Measurements from ENCODE around the gene GAS7. TPM values are rescaled to one million over a fixed set of nuclear protein-coding genes. Genes with fewer than 3 reads are reported as not detected.

GAS7 gene
- total RNA-seq, 1 donor from 2014 or later = 2.9 TPM

DNA sequence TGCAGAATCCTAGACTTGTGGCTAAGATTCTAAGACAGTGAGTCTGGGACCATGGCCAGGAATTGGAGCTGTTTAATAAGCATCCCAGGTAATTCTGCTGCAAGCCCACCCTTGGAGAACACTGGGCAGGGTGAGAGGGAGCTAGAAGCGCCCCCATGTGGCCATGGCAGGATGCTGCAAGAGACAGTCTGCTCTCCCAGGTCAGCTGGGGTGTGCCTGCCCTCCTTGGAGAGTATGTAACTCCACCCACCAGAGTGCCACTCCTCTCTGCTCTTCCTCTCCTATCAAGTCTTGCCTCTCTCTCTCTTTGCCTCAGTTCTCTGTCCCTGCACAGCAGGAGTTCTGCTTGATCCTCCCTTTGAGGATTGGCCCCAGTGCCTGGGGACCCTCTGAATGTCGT is 308.3 kb downstream of the GAS7 start:
- no peaks in the 10 kb centered on the region for H3K9me3 ChIP-seq (ENCODE audit: low read depth)
- H4K20me1 ChIP-seq (ENCODE audit: low read depth) = no peaks in the 10 kb centered on the region
- H3K4me1 ChIP-seq = no peaks in the 10 kb centered on the region
- Mint-ChIP-seq H3K4me3 (no peak overlapping the region), H3K36me3 (no peaks in the 10 kb centered on the region), H3K9me3 (no peaks in the 10 kb centered on the region), H3K4me1 (peaks cover 3% of the 10 kb centered on the region), H3K27me3 (ENCODE audit: insufficient read depth, low read depth) (peaks cover 4% of the 10 kb centered on the region), H3K27ac (peak overlapping the region; percentile 4)
- H3K27me3 ChIP-seq = no peaks in the 10 kb centered on the region
- H3K36me3 ChIP-seq = no peaks in the 10 kb centered on the region
- DNase-seq (ENCODE audit: low spot score) = peak; percentile 75
- TF ChIP-seq EZH2 (IDR thresholded peaks at IDR 0.05) = no peak
- TF ChIP-seq, protein P1, sequence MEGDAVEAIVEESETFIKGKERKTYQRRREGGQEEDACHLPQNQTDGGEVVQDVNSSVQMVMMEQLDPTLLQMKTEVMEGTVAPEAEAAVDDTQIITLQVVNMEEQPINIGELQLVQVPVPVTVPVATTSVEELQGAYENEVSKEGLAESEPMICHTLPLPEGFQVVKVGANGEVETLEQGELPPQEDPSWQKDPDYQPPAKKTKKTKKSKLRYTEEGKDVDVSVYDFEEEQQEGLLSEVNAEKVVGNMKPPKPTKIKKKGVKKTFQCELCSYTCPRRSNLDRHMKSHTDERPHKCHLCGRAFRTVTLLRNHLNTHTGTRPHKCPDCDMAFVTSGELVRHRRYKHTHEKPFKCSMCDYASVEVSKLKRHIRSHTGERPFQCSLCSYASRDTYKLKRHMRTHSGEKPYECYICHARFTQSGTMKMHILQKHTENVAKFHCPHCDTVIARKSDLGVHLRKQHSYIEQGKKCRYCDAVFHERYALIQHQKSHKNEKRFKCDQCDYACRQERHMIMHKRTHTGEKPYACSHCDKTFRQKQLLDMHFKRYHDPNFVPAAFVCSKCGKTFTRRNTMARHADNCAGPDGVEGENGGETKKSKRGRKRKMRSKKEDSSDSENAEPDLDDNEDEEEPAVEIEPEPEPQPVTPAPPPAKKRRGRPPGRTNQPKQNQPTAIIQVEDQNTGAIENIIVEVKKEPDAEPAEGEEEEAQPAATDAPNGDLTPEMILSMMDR (IDR thresholded peaks at IDR 0.05) = peak; percentile 81
- no peak overlapping the region for H3K4me2 ChIP-seq
- H3K4me3 ChIP-seq = no peak overlapping the region
- H2AFZ ChIP-seq (replicated peaks) = no peak overlapping the region
- H3K79me2 ChIP-seq (ENCODE audit: low read depth) = no peaks in the 10 kb centered on the region
- no peak overlapping the region for H3K27ac ChIP-seq
- H3F3A ChIP-seq (ENCODE audit: low read depth) = no peaks in the 10 kb centered on the region
- no peak overlapping the region for H3K9ac ChIP-seq

GRCh38 chr17:9887508-9887907 is 310.9 kb downstream of the GAS7 start:
- Histone ChIP-seq H4K20me1 (ENCODE audit: low read depth) (no peaks in the 10 kb centered on the region), H3K27ac (no peak overlapping the region), H3K4me1 (no peaks in the 10 kb centered on the region), H3K79me2 (ENCODE audit: low read depth) (no peaks in the 10 kb centered on the region), H3K9me3 (ENCODE audit: low read depth) (peaks cover 9% of the 10 kb centered on the region), H2AFZ (replicated peaks) (no peak overlapping the region), H3K36me3 (no peaks in the 10 kb centered on the region), H3K27me3 (no peaks in the 10 kb centered on the region), H3K4me3 (no peak overlapping the region), H3K4me2 (no peak overlapping the region), H3F3A (ENCODE audit: low read depth) (no peaks in the 10 kb centered on the region), H3K9ac (no peak overlapping the region)
- no peak overlapping the region for H3K4me3 Mint-ChIP-seq
- TF ChIP-seq EZH2phosphoT487 (IDR thresholded peaks at IDR 0.05) (no peak), EZH2 (IDR thresholded peaks at IDR 0.05) (no peak)
- TF ChIP-seq, protein P1 (IDR thresholded peaks at IDR 0.05) = no peak
- peaks cover 4% of the 10 kb centered on the region for H3K27me3 Mint-ChIP-seq (ENCODE audit: insufficient read depth, low read depth)
- H3K36me3 Mint-ChIP-seq = no peaks in the 10 kb centered on the region
- peaks cover 3% of the 10 kb centered on the region for H3K4me1 Mint-ChIP-seq
- peaks cover 12% of the 10 kb centered on the region for H3K9me3 Mint-ChIP-seq
- DNase-seq (ENCODE audit: low spot score) = no peak
- H3K27ac Mint-ChIP-seq = no peak overlapping the region

GRCh38 chr17:9886141-9886930 is 312.1 kb downstream of the GAS7 start:
- H3K9me3 Mint-ChIP-seq = peaks cover 20% of the 10 kb centered on the region
- no peak overlapping the region for H3K9ac ChIP-seq
- H3K4me3 Mint-ChIP-seq = no peak overlapping the region
- H3F3A ChIP-seq (ENCODE audit: low read depth) = no peaks in the 10 kb centered on the region
- no peaks in the 10 kb centered on the region for H3K79me2 ChIP-seq (ENCODE audit: low read depth)
- H3K4me1 Mint-ChIP-seq = peaks cover 3% of the 10 kb centered on the region
- H3K27ac Mint-ChIP-seq = no peak overlapping the region
- H3K4me2 ChIP-seq = no peak overlapping the region
- no peak for TF ChIP-seq EZH2phosphoT487 (IDR thresholded peaks at IDR 0.05)
- TF ChIP-seq, protein P1 (IDR thresholded peaks at IDR 0.05) = no peak
- no peak for TF ChIP-seq EZH2 (IDR thresholded peaks at IDR 0.05)
- H3K4me3 ChIP-seq = no peak overlapping the region
- H4K20me1 ChIP-seq (ENCODE audit: low read depth) = no peaks in the 10 kb centered on the region
- no peaks in the 10 kb centered on the region for H3K36me3 Mint-ChIP-seq
- no peaks in the 10 kb centered on the region for H3K27me3 ChIP-seq
- no peaks in the 10 kb centered on the region for H3K36me3 ChIP-seq
- DNase-seq (ENCODE audit: low spot score) = no peak
- no peaks in the 10 kb centered on the region for H3K4me1 ChIP-seq
- no peak overlapping the region for H3K27ac ChIP-seq
- no peak overlapping the region for H2AFZ ChIP-seq (replicated peaks)
- peaks cover 4% of the 10 kb centered on the region for H3K27me3 Mint-ChIP-seq (ENCODE audit: insufficient read depth, low read depth)
- peaks cover 9% of the 10 kb centered on the region for H3K9me3 ChIP-seq (ENCODE audit: low read depth)
